ENCODE measurements around the gene DNASE2.

DNASE2 gene

DNA sequence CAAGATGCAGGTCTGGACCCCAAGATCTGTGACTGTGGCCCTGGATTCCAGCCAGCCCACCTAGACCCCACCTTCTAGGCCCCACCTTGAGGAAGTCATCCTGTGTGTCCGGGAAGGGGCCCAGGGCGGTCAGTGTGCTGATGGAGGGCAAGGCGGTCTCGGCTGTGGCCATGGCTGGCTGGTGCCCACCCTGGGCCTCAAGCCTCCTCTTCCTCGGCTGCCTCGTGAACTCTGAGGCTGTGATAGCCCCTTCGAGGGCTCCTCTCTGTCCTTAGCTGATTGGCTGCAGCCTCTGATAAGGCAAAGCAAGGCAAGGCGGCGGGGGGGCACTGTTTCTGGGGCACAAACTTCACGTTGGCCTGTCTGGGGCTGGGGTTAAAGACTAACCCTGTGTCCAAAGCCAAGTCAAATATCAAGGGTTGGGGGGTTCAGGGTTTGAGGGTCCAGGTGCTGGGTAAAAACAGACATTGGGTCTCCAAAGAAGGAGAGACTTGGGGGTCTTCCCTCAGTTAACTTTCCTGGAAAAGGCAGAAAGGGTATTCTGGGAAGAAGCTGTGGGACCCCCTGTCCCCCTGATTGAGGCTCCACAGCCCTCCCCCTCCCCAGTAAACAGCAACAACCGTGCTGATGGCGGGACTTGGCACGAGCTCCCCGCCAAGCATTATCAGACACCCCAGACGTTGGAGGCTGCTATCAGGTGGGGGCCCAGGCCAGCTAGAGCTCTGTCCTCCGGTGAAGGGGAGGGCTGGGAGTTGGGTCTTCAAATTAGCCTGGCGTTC, 5.9 kb upstream of the DNASE2 start, which contains the start of gene KLF1:
KLF1 (minus strand) TSS at position 233 of the 779 bp plus-strand sequence; CDS start at position 172, 61 bp downstream.
- DNase-seq (ENCODE audit: insufficient read length, low spot score) (no peak), FAIRE-seq (no peak)

DNA sequence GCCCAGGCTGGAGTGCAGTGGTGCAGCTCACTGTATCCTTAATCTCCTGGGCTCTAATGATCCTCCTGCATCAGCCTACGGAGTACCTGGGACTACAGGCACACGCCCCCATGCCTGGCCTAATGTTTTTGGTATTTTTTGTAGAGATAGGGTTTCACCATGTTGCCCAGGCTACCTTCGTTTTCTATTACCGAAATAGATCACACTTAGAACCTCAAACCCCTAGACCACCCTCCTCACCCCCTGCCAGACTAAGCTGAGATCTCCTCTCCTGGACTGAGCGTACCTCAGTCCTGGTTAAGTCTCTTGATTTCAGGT, 5.4 kb upstream of the DNASE2 start:
- DNase-seq (ENCODE audit: insufficient read length, low spot score): no peak
- FAIRE-seq: no peak

DNA sequence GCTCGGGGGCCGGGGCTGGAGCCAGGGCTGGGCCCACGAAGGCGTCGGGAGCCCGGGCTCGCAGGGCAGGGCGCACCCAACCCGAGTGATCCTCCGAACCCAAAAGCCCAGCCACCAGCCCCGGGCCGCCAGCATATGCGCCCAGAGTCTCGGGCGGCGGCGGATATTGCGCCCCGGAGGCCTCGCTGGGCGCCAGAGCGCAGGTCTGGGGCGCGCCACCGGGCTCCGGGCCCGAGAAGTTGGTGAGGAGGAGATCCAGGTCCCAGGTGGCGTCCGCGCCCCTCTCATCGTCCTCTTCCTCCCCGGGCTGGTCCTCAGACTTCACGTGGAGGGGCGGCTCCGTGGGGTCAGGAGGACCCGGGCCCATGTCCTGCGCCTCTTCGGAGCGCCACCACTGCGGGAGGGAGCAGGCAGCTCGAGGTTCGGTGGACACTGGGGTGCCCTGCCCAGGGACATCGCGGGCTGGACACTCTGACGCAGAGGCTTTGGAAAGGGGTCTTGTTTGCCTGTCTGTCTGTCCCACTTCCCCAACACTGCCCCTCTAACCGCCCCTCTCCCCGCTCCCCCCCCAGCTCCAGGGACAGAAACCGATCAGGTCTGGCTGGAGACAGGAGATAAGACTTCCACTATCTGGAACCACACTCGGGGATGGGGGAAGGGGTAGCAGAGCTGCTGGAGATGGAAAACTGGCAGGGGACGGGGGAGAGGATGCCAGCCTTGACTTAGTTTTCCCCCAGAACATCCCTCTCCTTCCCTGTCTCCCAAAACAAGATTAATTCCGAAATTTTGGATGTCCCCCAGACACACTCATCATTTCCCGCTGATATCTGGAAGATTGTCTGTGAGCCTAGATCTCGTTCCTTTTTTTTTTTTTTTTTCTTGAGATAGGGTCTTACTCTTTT, 4.8 kb upstream of the DNASE2 start:
- FAIRE-seq: no peak
- DNase-seq (ENCODE audit: insufficient read length, low spot score): no peak

DNA sequence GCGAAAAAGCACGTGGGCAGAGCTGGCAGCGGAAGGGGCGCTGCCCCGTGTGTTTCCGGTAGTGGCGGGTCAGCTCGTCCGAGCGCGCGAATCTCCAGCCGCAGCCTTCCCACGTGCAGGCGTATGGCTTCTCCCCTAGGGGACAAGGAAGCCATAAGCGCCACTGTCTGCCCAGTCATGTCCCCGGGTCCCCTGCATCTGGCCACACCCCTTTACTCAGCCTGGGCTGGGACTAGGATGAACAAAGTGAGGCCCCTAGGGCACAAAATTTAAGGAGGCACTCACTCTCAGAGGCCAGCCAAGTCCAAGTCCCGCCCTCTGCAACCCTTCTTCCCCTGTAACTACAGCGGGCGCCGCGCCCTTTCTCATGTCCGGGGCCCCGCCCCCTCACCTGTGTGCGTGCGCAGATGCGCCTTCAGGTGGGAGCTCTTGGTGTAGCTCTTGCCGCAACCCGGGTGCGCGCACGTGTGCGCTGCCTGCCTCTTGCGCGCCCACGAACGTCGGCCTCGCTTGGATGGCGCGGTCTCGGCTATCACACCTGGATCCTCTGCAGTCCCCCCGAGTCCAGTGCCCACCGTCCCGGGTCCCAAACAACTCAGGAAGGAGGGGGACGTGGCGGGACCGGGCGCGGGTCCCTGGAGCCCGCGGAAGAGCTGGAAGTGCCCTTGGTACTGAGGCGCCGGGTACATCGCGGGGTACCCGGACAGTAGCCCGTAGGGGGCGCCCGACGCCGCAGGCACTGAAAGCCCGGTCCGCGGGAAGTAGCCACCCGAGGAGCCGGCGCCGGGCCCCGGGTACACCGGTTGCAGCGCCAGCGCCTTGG, 3.9 kb upstream of the DNASE2 start:
- FAIRE-seq: no peak
- DNase-seq (ENCODE audit: insufficient read length, low spot score): no peak

DNA sequence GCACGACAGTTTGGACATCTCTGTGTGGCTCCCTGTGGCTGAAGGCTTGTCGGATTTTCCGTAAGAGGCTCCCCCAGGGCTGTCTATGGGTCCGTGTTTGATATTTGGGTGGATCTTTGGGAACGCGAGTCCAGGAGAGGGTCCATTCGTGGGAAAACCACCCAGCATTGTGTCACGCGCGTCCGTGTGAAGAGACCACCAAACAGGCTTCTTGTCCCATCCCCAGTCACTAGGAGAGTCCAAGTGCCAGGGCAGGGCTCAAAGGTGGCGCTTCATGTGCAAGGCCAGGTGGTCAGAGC, 3.3 kb upstream of the DNASE2 start:
- DNase-seq (ENCODE audit: insufficient read length, low spot score) (no peak), FAIRE-seq (no peak)

DNA sequence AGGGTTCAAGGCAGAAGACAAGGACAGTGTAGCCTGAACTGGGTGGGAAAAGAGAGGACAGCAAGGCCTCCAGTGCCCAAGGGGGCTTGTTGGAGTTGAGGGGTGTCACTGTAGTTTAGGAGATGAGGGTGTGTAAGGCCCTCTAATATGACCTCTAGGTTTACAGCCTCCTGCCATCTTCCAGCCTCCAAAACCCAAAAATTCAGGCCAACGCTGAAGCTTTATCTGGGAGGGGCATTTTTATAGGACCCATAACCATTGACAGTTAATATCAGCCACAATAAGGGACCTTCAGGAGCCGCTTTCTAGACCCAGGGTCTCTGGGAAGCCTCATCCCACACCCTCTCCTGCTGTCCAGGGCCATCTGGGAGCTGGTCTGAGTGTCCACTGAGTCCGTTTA, 3.0 kb upstream of the DNASE2 start:
- DNase-seq (ENCODE audit: insufficient read length, low spot score) (no peak), FAIRE-seq (no peak)

DNA sequence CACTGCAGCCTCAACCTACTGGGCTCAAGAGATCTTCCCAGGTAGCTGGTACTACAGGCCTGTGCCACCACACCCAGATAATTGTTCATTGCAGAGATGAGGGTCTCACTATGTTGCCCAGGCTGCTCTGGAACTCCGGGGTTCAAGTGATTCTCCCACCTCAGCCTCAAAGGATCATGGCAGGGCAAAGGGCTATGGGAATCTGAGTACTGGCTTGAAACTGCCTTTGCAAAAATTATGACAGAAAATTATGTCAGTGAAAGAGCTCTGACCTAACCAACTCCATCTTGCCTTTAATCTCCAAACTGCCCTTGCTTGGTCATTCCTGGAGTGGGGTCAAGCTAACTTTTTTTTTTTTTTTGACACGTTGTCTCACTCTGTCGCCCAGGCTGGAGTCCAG, 1.3 kb upstream of the DNASE2 start:
- no peak for FAIRE-seq
- no peak for DNase-seq (ENCODE audit: insufficient read length, low spot score)

DNA sequence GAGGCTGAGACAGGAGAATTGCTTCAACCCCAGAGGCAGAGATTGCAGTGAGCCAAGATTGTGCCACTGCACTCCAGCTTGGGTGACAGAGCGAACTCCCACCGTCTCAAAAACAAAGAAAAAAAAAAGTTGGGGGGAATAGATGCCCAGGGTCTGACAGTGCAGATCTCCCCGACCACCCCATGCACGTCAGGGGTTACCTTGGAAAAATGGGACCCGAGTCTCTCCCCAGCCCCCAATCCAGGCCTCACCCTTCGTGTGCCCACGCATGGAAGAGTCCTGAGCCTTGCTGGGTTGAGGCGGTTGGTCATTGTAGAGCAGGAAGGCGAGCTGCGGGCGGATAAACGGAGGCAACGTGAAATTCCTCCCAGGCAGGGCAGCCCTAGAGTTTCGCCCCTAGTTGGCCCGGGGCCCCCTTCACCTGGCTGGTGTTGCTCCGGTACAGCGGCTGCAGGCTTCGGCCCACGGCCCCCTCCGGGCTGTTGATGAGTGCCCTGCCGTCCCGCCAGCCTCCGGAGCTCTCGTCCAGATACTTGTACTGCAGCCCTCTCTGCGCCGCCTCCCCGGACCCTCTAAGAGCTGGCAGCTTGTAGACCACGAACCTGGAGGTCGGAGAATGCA, 588 bp downstream of the DNASE2 start:
- DNase-seq (ENCODE audit: insufficient read length, low spot score): no peak
- FAIRE-seq: no peak

DNA sequence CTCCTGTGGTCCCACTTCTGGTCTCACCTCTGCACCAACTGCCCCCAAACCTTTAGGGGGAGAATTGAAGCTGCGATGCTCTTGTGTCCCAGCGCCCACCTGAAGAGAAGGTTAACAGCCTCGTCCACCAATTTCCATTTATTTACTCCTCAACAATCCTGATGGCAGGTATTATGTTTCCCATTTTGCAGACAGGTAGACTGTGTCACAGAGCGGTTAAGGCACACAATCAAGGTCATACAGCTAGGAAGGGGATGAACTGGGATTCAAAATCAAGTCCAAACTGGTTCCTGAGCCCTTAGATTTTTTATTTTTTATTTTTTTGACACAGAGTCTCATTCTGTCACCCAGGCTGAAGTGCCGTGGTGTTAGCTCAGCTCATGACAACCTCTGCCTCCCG, 6.2 kb downstream of the DNASE2 start:
- FAIRE-seq (no peak), DNase-seq (ENCODE audit: insufficient read length, low spot score) (no peak)

DNA sequence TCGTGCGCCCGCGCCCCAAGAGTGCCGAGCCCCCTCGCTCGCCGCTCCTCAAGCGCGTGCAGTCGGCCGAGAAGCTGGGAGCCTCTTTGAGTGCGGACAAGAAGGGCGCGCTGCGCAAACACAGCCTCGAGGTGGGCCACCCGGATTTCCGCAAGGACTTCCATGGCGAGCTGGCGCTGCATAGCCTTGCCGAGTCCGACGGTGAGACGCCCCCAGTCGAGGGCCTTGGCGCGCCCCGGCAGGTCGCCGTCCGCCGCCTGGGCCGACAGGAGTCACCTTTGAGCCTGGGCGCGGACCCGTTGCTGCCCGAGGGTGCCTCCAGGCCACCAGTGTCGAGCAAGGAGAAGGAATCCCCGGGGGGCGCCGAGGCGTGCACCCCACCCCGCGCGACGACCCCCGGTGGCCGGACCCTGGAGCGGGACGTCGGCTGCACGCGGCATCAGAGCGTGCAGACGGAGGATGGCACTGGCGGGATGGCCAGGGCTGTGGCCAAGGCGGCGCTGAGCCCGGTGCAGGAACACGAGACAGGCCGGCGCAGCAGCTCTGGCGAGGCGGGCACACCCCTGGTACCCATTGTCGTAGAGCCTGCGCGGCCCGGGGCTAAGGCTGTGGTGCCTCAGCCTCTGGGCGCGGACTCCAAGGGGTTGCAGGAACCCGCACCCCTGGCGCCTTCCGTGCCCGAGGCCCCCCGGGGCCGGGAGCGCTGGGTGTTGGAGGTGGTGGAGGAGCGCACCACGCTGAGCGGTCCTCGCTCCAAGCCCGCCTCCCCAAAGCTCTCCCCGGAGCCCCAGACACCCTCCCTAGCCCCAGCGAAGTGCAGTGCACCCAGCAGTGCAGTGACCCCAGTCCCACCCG, 7.1 kb downstream of the DNASE2 start:
- FAIRE-seq: no peak
- no peak for DNase-seq (ENCODE audit: insufficient read length, low spot score)

DNA sequence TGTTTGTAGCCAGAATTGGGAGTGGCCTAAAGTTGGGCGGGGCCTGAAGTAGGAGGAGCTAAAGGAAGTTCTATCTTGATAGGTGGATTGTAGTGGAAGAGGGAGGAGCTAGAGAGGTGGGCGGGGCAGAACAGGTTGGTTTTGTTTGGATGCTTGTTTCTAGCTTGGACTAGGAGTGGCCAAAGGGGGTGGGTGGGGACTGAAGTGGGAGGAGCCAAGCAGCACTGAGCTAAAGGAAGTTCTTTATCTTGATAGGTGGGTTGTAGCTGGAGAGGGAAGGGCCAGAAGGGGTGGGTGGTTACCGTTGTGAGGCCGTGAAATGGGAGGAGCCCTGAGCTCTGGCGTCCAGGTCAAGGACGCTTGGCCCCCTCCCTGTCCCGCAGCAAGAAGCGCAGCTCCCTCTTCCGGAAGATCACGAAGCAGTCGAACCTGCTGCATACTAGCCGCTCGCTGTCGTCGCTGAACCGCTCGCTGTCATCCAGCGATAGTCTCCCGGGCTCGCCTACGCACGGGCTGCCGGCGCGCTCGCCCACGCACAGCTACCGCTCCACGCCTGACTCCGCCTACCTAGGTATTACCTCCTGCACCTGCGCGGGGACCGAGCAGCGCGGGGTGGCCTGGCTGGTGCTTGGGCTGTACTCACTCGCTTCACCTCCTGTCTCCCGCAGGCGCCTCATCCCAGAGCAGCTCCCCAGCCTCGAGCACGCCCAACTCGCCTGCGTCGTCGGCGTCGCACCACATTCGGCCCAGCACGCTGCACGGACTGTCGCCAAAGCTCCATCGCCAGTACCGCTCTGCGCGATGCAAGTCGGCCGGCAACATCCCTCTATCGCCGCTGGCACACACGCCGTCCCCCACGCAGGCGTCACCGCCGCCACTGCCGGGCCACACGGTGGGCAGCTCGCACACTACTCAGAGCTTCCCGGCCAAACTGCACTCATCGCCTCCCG, 8.0 kb downstream of the DNASE2 start:
- FAIRE-seq (no peak), DNase-seq (ENCODE audit: insufficient read length, low spot score) (no peak)

DNA sequence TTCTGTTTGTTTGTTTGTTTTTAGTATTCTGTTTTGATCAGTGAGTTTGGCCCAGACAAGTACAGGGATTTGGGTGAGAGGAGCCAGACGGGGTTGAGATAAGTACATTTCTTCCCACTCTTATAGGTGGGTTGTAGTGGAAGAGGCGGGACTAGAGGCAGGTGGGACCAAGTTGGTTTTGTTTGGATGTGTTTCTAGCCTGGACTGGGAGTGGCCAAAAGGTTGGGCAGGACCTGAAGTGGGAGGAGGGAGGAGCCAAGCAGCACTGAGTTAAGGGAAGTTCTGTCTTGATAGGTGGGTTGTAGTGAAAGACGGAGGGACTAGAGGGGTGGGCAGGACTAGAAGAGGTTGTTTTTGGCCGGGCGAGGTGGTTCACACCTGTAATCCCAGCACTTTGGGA, 9.0 kb downstream of the DNASE2 start:
- no peak for FAIRE-seq
- no peak for DNase-seq (ENCODE audit: insufficient read length, low spot score)

DNA sequence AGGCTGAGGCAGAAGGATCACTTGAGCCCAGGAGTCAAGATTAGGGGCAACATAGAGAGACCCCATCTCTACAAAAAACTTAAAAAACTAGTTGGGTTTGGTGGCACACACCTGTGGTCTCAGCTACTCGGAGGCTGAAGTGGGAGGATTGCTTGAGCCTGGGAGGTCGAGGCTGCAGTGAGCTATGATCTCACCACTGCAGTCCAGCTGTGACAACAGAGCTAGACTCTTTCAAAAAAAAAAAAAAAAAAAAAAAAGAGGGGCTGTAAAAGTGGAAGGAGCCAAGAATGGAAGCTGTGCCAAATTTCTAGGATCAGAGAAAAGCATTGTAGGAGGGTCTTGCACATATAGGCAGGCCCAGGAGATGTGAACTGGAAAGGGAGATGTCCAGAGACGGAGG, 9.6 kb downstream of the DNASE2 start:
- DNase-seq (ENCODE audit: insufficient read length, low spot score): no peak
- FAIRE-seq: no peak

DNA sequence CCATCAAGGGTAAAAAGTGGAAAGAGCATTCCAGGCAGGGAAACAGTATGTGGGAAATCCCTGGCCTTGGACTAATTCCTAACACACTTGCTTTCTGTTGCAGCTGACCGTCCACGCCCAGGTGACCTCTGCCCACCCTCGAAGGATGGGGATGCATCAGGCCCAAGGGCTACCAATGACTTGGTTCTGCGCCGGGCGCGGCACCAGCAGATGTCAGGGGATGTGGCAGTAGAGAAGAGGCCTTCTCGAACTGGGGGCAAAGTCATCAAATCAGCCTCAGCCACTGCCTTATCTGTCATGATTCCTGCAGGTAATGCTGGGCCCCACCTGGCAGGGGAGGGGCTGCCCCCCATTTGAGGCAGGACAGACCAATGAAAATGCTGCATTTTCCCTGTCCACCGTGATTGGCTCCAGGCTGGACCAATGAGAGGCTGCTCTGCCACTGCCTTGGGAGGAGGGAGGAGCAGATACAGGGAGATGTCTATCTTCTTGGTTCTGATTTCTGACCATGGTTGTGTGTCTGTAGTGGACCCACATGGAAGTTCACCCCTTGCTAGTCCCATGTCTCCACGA, 12.6 kb downstream of the DNASE2 start:
- FAIRE-seq (peak; percentile 72), DNase-seq (ENCODE audit: insufficient read length, low spot score) (no peak)

DNA sequence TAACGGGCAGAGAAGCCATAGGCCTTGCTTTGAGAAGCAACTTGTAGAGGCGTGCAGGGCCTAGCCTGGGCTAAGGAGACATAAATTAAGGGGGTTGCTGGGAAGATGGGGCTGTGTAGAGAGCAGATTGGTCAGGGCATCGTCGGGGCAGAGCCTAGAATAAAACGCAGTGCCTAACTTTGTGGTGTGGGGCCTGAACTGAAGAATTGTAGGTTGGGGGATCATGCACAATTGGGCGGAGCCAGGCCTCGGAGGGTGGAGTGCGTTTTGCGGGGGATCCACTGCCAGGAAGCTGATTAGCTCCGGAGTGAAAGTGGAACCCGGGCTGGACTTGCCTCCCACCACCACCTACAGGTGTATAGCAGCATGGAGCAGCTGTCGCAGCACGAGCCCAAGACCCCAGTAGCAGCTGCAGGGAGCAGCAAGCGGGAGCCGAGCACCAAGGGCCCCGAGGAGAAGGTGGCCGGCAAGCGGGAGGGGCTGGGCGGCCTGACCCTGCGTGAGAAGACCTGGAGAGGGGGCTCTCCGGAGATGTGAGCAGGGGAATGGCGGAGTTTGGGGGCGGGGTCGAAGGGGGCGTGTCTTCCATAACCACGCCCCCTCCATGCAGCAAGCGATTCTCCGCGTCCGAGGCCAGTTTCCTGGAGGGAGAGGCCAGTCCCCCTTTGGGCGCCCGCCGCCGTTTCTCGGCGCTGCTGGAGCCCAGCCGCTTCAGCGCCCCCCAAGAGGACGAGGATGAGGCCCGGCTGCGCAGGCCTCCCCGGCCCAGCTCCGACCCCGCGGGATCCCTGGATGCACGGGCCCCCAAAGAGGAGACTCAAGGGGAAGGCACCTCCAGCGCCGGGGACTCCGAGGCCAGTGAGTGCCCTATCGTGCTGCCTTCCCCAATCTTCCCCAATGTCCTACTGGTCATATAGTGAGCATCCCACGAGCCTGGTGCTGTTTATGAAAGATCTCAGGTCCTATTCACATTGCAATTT, 13.8 kb downstream of the DNASE2 start:
- peak; percentile 51 for FAIRE-seq
- DNase-seq (ENCODE audit: insufficient read length, low spot score): peak; percentile 73

DNA sequence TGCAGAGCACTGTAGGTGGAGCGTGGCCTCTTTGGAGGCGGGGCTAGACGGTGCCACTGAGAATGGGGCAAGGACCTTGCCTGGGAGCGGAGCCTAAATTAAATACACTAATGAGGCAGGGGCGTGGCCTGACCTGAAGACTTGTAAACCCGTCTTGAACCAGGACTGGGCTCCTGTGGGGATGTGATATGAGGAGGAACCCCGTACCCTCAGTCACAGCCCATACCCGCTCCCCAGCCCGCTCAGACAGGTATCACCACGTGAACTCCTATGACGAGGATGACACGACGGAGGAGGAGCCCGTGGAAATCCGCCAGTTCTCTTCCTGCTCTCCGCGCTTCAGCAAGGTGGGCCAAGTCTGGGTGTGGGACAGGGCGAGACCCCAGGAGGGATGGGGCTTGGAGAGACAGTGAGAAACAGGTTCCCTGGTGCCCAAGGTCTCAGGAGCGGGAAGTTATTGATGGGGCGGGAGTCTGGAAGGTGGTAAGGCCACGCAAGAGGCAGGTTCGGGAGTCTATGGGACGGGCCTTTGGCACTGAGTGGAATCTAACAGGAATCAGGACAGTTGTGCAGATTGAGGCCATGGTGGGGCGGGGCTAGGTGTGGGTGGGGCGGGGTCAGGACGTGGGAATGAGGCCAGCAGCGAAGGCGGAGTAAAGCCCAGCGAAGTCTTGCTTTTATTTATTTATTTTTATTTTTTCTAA, 14.7 kb downstream of the DNASE2 start:
- FAIRE-seq: no peak
- DNase-seq (ENCODE audit: insufficient read length, low spot score): no peak
